Measurements from ENCODE around the gene SS18.

Gene SS18

DNA sequence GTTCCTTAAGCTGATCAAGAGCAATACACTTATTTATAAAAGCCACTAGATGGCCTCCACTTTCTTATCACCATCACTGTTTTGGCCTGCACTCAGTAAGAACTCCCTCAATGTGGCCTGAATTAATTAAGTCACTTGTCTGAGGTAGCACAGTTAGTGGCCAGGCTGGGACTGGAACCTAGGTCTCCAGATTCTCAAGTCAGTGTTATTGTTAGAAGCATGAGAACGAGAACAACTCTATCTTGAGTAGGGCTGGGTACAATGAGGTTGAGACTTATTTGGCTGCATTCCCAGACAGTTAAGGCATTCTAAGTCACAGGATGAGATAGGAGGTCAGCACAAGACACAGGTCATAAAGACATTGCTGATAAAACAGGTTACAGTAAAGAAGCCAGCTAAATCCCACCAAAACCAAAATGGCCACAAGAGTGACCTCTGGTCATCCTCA, 115.8 kb downstream of the SS18 start:
- no peak for DNase-seq
- Histone ChIP-seq H3K27me3 (no peaks in the 10 kb centered on the region), H3K4me3 (ENCODE audit: low read depth, low read length) (no peak overlapping the region), H3K4me1 (no peaks in the 10 kb centered on the region), H3K36me3 (no peaks in the 10 kb centered on the region), H3K9me3 (no peaks in the 10 kb centered on the region)
- TF ChIP-seq, protein P1, sequence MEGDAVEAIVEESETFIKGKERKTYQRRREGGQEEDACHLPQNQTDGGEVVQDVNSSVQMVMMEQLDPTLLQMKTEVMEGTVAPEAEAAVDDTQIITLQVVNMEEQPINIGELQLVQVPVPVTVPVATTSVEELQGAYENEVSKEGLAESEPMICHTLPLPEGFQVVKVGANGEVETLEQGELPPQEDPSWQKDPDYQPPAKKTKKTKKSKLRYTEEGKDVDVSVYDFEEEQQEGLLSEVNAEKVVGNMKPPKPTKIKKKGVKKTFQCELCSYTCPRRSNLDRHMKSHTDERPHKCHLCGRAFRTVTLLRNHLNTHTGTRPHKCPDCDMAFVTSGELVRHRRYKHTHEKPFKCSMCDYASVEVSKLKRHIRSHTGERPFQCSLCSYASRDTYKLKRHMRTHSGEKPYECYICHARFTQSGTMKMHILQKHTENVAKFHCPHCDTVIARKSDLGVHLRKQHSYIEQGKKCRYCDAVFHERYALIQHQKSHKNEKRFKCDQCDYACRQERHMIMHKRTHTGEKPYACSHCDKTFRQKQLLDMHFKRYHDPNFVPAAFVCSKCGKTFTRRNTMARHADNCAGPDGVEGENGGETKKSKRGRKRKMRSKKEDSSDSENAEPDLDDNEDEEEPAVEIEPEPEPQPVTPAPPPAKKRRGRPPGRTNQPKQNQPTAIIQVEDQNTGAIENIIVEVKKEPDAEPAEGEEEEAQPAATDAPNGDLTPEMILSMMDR (IDR thresholded peaks at IDR 0.05; ENCODE audit: low read depth, low read length): no peak
